K562 treated with DMSO at 1 percent for 48 hours (cell line): ENCODE data around the gene ELMOD1. TPM values are rescaled to one million over a fixed set of nuclear protein-coding genes. Genes with fewer than 3 reads are reported as not detected.

Experiments used
- total RNA-seq: library from RNA; unstranded; fragments of 300-600 nt; gene quantifications from 2 replicates; pipeline ENCODE4 v1.2.3, GENCODE V29; 2022; ENCODE audit warnings: low replicate concordance; ENCODE audit errors: extremely low read depth

ELMOD1 gene
- total RNA-seq: not detected in 2 replicates

DNA sequence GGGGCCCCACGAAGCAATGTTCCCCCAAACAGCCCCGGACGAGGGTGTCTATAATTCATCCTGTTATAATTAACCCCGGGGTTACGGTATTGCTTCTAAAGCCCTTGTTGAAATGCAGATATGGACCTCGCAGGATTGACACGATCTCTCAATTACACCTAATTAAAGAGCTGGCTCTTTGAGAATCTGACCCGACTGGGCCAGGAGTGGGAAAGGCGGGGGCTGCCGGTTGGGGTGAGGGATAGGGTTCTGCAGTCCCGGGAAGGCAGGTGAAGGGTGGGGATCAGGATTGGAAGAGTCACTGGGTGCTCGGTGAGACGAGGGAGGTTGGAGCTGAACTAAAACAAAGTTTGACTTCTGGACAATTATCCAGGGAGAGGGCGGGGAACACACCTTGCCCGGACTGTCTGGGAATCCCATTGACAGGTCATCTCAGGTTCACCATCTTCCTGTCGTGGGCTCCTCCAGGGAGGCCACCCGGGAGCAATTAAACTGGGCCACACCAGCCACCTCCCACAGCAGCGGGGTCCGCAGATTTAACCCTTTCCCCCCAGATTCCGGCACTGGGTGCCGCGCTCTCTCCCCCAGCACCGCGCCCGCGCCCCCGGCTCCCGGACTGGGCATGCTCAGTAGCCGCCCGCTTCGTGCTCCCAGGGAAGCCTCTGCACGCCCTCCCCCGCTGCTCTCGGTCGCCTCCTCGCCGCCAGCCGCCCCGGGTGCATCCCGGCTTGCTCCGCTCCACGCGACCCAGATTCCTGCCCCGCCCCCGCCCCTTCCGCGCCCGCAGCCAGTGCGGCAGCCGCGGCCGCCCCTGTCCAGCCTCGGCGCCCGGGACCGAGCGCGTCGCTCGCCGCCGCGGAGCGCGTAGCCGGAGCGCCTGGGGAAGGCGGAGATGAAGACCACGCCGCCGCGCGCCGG, at the start of gene ELMOD1:
Gene ELMOD1 (plus strand): TSS at position 688 of the 918 bp plus-strand sequence. CDS start 27,043 bp downstream, outside the sequence.

DNA sequence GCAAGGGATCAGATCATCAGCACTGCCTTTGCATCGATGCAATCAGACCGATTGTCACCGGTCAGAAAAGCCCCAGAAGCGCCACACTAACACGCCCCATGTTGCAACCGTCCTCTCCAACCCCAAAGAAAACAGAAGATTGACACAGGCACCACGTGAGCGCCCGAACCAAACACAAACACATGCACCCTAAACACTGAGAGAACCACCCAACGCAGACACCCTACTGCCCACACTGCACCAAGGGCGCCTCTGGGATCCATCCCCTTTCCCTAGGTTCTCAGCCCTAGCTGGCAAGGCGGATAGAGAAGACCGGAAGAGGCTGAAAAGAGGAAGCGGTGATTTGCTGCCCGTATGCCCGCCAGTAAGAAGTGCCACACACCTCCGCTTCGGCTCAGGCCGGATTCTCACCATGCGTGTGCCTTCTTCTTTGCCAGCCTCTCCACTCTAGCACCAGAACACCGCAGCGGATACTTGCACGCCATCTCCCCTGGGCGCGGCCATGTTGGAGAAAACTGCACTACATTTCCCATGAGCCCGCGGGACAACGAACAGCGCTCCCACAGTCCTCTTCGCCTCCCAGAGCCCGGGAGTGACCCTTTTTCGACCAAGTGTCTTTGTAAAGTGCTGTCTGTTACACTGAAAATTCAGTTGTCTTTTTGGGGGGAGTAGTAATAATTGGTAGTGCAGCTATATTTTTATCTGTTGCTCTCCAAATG, 25.6 kb upstream of the ELMOD1 start, which contains the start of gene ALKBH8:
Gene ALKBH8 (minus strand): TSS at position 517 of the 719 bp plus-strand sequence. CDS start 4,842 bp downstream, outside the sequence.

DNA sequence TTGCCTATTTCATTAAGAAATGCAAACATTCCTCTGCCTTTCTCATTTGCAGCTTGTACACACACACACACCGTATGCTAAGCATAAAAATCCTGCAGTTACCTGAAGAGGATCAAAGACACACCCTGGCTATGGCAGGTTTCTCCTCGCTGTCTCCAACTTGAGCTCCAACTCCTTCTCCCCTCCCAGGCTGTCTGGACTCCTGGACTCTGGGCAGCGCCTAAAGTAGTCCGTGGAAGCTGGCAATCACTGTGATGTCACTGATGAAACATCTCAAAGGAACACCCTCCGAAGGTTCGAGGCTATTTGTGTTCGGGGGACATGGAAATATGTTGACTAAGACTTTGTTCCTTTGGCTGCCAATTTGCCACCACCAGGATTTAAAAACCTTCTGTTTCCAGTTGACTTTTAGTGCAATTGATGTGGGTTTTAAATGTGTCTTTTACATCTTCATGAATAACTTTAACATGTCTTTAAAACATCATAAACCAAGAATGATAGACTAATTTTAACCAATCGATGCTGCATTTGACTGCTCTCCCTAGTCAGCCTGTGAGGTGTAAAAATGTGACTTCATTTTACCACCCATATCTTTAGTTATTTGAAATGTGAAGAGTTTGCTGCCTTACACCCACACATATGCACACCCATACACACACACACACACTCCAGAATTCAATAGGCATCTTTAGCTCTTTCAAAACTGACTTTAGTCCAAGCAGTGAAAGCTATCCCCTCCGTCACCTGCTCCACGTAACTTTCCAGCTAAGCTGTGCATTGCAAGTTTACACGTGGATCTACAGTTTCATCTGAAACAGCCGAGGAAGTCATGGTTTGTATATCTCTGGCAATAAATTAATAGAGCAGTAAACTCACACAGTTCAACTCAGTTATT, 121.2 kb downstream of the ELMOD1 start, which contains the start of gene SLN:
Gene SLN (minus strand): TSS at position 196 of the 895 bp plus-strand sequence.

Other genes starting within 250 kb of the ELMOD1 start
- gene CWF19L2, start 133.3 kb upstream of the ELMOD1 start, total RNA-seq: not detected in 2 replicates
- gene ALKBH8, start 25.4 kb upstream of the ELMOD1 start, total RNA-seq: not detected in 2 replicates
- gene SLN, start 120.9 kb downstream of the ELMOD1 start, total RNA-seq: not detected in 2 replicates